Adrenal gland (tissue), 12 donors: Measurements from ENCODE around the gene CNTN4. TPM values are rescaled to one million over a fixed set of nuclear protein-coding genes. Genes with fewer than 3 reads are reported as not detected.
"Not testable (repeated sequence)": the region's sequence is repeated elsewhere in the genome, so short reads cannot be mapped to it uniquely, and the experiment has no call there.

ENCODE experiments used
- DNase-seq, 7 donors: peaks; one replicate each; pipeline ENCODE4 v3.0.0-alpha.2; 2019 to 2020
- H3K27ac ChIP-seq, 5 donors: fragments of 200-600 bp; sonication (generic) in 4 of 5; 1 replicate in 3 of 5; 2 replicates in 2 of 5; pipeline versions ENCODE4 v1.5.1 to v1.8.0; 2016 to 2020; ENCODE audit warnings: mild to moderate bottlenecking in 1 of 5
- H3K27me3 ChIP-seq: fragments of 200-600 bp; 2 replicates; pipeline ENCODE4 v1.8.0; 2021
- H3K36me3 ChIP-seq, 2 donors: fragments of 200-600 bp; replicated peaks in 1 of 2; 1 replicate in 1 of 2; 2 replicates in 1 of 2; pipeline versions ENCODE4 v1.5.1 to v1.8.0; 2018 to 2022
- H3K4me1 ChIP-seq, 2 donors: fragments of 200-600 bp; replicated peaks in 1 of 2; 1 replicate in 1 of 2; 2 replicates in 1 of 2; pipeline versions ENCODE4 v1.5.1 to v1.8.0; 2018 to 2021
- H3K4me3 ChIP-seq, 4 donors: fragments of 200-600 bp; sonication (generic) in 3 of 4; one replicate each; pipeline ENCODE4 v1.5.1; 2016 to 2018
- H3K9me3 ChIP-seq, 3 donors: fragments of 200-600 bp; sonication (generic) in 1 of 3; replicated peaks in 1 of 3; 1 replicate in 2 of 3; 2 replicates in 1 of 3; pipeline versions ENCODE4 v1.5.1 to v1.8.0; 2016 to 2021
- CTCF ChIP-seq, 6 experiments: fragments of 450-650 bp in 4 of 6; fragments of 200-600 bp in 2 of 6; sonication (generic) in 1 of 6; IDR thresholded peaks; 1 replicate in 5 of 6; 2 replicates in 1 of 6; pipeline versions ENCODE4 v1.5.1 to v1.8.0; 2016 to 2021; ENCODE audit warnings: antibody characterized with exemption in 6 of 6, mild to moderate bottlenecking in 2 of 6, moderate library complexity in 1 of 6
- POLR2A ChIP-seq, 2 donors: fragments of 450-650 bp; IDR thresholded peaks; one replicate each; pipeline ENCODE4 v1.6.1; 2017; ENCODE audit warnings: antibody characterized with exemption in 2 of 2, mild to moderate bottlenecking in 2 of 2, moderate library complexity in 1 of 2
- WGBS, 4 donors: extraction: QIAGEN DNeasy Blood & Tissue Kit in 2 of 4; methylation state at CpG; one replicate each; pipeline versions ENCODE4 v1.1.5 to v1.1.7; 2013 to 2017; 5-methylcytosine and 5-hydroxymethylcytosine counted together
- intact Hi-C, 2 donors: fragments of 100-400 bp; cut with DNase I; formaldehyde crosslinking; loops; one replicate each; pipeline versions ENCODE4 v1.14.1 to v1.15.0; 2022 to 2023
- polyA plus RNA-seq, 3 donors: library from polyadenylated mRNA; stranded (reverse); fragments of 200-250 nt in 2 of 3; fragments of 350-450 nt in 1 of 3; fragmentation: Illumina TruSeq in 1 of 3; extraction: RNeasy Lipid Tissue Mini Kit (QIAGEN cat#74804) in 1 of 3; gene quantifications; one replicate each; pipeline ENCODE4 v1.2.3, GENCODE V29; 2013 to 2014
- total RNA-seq, 9 donors: library from RNA; depleted of rRNA in 4 of 9; stranded (reverse); fragments of >200 nt in 4 of 9; fragments of 120-200 nt in 1 of 9; fragmentation: NEBNext Ultra II Directional in 1 of 9; extraction: Animal tissue kit (Norgen Biotek cat#: 25700) in 1 of 9; gene quantifications; one replicate each; pipeline versions ENCODE4 v1.1.0 to v1.2.4, GENCODE V29; 2013 to 2023
- donor health status: healthy with polysubstance abuse.
- donor health status: Bipolar disorder and iron deficiency.
- donor health status: DM: yes; HTN: yes; CAD: no.
- donor health status: DM: no; HTN: no; CAD: no.
- donor health status: DM: no; HTN: no; CAD: no.
- donor health status: DM: yes; HTN: yes; CAD: no.

The CNTN4 gene
- total and polyA plus RNA-seq, 12 donors, result 0.17 to 9.2 (median 1.6) TPM

GRCh38 chr3:2802429-2802828 is 703.8 kb downstream of the CNTN4 start:
- TF ChIP-seq POLR2A (IDR thresholded peaks at IDR 0.05), result no peak
- TF ChIP-seq CTCF (IDR thresholded peaks at IDR 0.05), result no peak
- intact Hi-C loops, result no loop called here
- WGBS, 4 donors, result 54 to 62% (median 60%) methylated on average over 7 of the region's 7 CpGs
- Histone ChIP-seq H3K9me3 (no peaks in the 10 kb centered on the region), H3K4me1 (no peaks in the 10 kb centered on the region), H3K36me3 (no peaks in the 10 kb centered on the region), H3K27me3 (no peaks in the 10 kb centered on the region), H3K27ac (no peak overlapping the region), H3K4me3 (no peak overlapping the region)
- DNase-seq, result no peak

- no peak overlapping the region for H3K4me3 ChIP-seq
- DNase-seq, result no peak
- no peaks in the 10 kb centered on the region for H3K9me3 ChIP-seq
- H3K36me3 ChIP-seq, result no peaks in the 10 kb centered on the region
- H3K27me3 ChIP-seq, result no peaks in the 10 kb centered on the region
- 36 to 50% (median 46%) methylated on average over 1 of the region's 1 CpG for WGBS, 4 donors
- H3K4me1 ChIP-seq, result no peaks in the 10 kb centered on the region
- no peak overlapping the region for H3K27ac ChIP-seq
- intact Hi-C loops, result no loop called here
- TF ChIP-seq CTCF (IDR thresholded peaks at IDR 0.05), result no peak
- no peak for TF ChIP-seq POLR2A (IDR thresholded peaks at IDR 0.05)
Observed at GRCh38 chr3:2807514-2807913, 708.8 kb downstream of the CNTN4 start.

- Histone ChIP-seq H3K4me3 (no peak overlapping the region), H3K27ac (no peak overlapping the region), H3K27me3 (no peaks in the 10 kb centered on the region), H3K4me1 (no peaks in the 10 kb centered on the region), H3K36me3 (no peaks in the 10 kb centered on the region), H3K9me3 (no peaks in the 10 kb centered on the region)
- DNase-seq, result no peak
- WGBS, 4 donors, result 66 to 75% (median 71%) methylated on average over 1 of the region's 1 CpG
- intact Hi-C loops, result no loop called here
- TF ChIP-seq CTCF (IDR thresholded peaks at IDR 0.05) (no peak), POLR2A (IDR thresholded peaks at IDR 0.05) (no peak)
Observed at GRCh38 chr3:2810723-2811122, 712.1 kb downstream of the CNTN4 start.

- intact Hi-C loops, result no loop called here
- Histone ChIP-seq H3K9me3 (no peaks in the 10 kb centered on the region), H3K36me3 (no peaks in the 10 kb centered on the region), H3K4me1 (no peaks in the 10 kb centered on the region), H3K4me3 (no peak overlapping the region), H3K27me3 (no peaks in the 10 kb centered on the region), H3K27ac (no peak overlapping the region)
- TF ChIP-seq CTCF (IDR thresholded peaks at IDR 0.05) (no peak), POLR2A (IDR thresholded peaks at IDR 0.05) (no peak)
- no peak for DNase-seq
- WGBS, 4 donors, result 70 to 96% (median 82%) methylated on average over 4 of the region's 4 CpGs
Observed at GRCh38 chr3:2819571-2819970, 720.9 kb downstream of the CNTN4 start.

- intact Hi-C loops, DNase-seq, H3K4me1 ChIP-seq, H3K4me3 ChIP-seq, H3K27ac ChIP-seq, H3K36me3 ChIP-seq, H3K9me3 ChIP-seq, H3K27me3 ChIP-seq: not testable (repeated sequence)
- WGBS, 4 donors, result 75 to 85% (median 81%) methylated on average over 5 of the region's 5 CpGs
Observed at GRCh38 chr3:2820982-2821381, 722.3 kb downstream of the CNTN4 start.
